Retinal pigment epithelial cell (primary cell): Measurements from ENCODE around the gene OPN3.

ENCODE experiments used
- DNase-seq: peaks from one replicate; pipeline ENCODE4 v3.0.0-alpha.2; 2010; ENCODE audit warnings: low read depth
- H3K4me3 ChIP-seq: 2 replicates; pipeline ENCODE4 v1.5.1; 2011; ENCODE audit warnings: mild to moderate bottlenecking, low read length, control low read depth, moderate library complexity
- CTCF ChIP-seq: conservative IDR thresholded peaks from 2 replicates; pipeline ENCODE4 v1.5.1; 2011; ENCODE audit warnings: low read depth, low read length, control low read depth, inconsistent platforms

The OPN3 gene

GRCh38 chr1:241638909-241639622 lies 1.1 kb downstream of the OPN3 start:
- TF ChIP-seq CTCF, result no peak
- peak overlapping the region; percentile 95 for H3K4me3 ChIP-seq
- no peak for DNase-seq

- H3K4me3 ChIP-seq, result peak overlapping the region; percentile 95
- TF ChIP-seq CTCF, result no peak
- no peak for DNase-seq
These were observed 2.0 kb downstream of the OPN3 start for GRCh38 chr1:241638099-241638682.

- peak overlapping the region; percentile 95 for H3K4me3 ChIP-seq
- no peak for DNase-seq
- TF ChIP-seq CTCF, result no peak
These were observed 2.6 kb downstream of the OPN3 start for GRCh38 chr1:241637604-241638003.

GRCh38 chr1:241637046-241637590 lies 3.1 kb downstream of the OPN3 start:
- H3K4me3 ChIP-seq, result peak overlapping the region; percentile 95

GRCh38 chr1:241636291-241636690 lies 3.9 kb downstream of the OPN3 start:
- H3K4me3 ChIP-seq, result no peak overlapping the region
- TF ChIP-seq CTCF, result no peak
- no peak for DNase-seq

More at GRCh38 chr1:241637046-241637590, 3.1 kb downstream of the OPN3 start:
- no peak for DNase-seq
- TF ChIP-seq CTCF, result no peak

- DNase-seq, result no peak
- no peak overlapping the region for H3K4me3 ChIP-seq
- TF ChIP-seq CTCF, result no peak
These were observed 4.5 kb downstream of the OPN3 start for GRCh38 chr1:241635556-241636152.
